ENCODE results near the gene ALG9. TPM values are rescaled to one million over a fixed set of nuclear protein-coding genes. Genes with fewer than 3 reads are reported as not detected.

ALG9 gene
- total RNA-seq, 4 donors from 2014 or later, result 29.3 to 75.5 (median 49.0) TPM

DNA sequence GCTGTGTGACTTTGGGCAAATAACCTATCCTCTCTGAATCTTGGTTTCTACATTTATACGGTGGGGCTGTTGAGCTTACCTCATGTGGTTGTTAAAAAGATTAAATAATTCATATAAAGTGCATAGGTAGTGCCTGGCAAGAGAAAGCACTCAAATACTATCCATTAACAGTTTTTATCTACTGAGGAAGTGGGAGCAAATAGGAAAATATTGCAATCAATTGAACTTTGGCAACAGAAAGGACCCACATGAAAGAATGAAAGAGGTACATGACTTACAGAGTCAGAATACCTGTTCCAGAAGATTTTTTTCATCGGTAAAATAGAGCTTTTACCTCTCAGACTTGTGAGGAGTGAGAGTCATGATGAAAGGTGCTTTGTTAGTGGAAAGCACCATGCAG is 98.8 kb downstream of the ALG9 start:
- TF ChIP-seq, protein P1, sequence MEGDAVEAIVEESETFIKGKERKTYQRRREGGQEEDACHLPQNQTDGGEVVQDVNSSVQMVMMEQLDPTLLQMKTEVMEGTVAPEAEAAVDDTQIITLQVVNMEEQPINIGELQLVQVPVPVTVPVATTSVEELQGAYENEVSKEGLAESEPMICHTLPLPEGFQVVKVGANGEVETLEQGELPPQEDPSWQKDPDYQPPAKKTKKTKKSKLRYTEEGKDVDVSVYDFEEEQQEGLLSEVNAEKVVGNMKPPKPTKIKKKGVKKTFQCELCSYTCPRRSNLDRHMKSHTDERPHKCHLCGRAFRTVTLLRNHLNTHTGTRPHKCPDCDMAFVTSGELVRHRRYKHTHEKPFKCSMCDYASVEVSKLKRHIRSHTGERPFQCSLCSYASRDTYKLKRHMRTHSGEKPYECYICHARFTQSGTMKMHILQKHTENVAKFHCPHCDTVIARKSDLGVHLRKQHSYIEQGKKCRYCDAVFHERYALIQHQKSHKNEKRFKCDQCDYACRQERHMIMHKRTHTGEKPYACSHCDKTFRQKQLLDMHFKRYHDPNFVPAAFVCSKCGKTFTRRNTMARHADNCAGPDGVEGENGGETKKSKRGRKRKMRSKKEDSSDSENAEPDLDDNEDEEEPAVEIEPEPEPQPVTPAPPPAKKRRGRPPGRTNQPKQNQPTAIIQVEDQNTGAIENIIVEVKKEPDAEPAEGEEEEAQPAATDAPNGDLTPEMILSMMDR (IDR thresholded peaks at IDR 0.05; ENCODE audit: low read depth), result no peak

- TF ChIP-seq, protein P1 (IDR thresholded peaks at IDR 0.05; ENCODE audit: low read depth), result no peak
These were observed 100.7 kb downstream of the ALG9 start for GRCh38 chr11:111770581-111771134.

- TF ChIP-seq, protein P1 (IDR thresholded peaks at IDR 0.05; ENCODE audit: low read depth), result no peak
These were observed 104.6 kb downstream of the ALG9 start for GRCh38 chr11:111766834-111767142.

DNA sequence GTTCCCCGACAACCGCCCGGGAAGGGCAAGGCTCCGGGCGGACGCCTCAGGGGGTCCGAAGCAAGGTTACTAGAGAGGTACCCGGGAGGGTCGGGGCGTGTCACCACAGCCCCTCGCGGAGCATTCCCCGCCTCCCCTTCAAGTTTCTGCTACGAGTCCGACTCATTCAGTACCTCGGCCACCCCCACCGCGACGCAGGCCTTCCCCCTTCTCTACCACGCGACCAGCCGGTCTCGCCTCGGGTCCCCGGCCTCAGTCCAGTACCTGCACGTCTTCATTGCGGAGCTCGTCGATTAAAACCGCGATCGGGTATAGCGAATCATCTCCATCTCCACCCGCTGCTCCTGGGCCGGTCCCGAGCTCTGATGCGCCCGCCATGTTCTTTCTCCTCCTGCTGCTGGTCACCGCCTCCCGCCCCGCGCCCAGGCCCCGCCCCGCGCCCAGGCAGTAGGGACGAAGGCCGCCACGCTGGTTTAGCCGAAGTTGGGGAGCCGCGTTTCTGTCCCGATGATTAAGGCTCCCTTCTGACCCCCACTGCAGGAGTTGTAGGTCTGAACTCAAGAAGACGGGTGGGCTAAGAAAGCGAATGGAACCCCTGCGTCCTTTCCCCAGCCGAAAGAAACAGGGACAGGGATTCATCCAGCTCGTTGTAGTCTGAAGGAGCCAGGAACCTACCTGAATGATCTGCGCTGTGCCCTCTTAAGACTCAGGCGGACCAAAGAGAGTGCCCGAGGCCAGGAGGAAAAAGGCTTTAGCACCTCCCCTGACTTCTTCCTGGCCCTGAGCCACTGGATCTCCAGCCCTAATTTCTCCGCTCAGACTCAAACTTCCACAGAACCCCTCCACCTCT is 105.2 kb downstream of the ALG9 start, which contains the start of gene PPP2R1B:
Gene PPP2R1B (minus strand): TSS at position 406 of the 850 bp plus-strand sequence. CDS start 28 bp downstream, at position 378.
- TF ChIP-seq, protein P1 (IDR thresholded peaks at IDR 0.05; ENCODE audit: low read depth), result no peak

GRCh38 chr11:111765320-111765983 is 105.9 kb downstream of the ALG9 start:
- TF ChIP-seq, protein P1 (IDR thresholded peaks at IDR 0.05; ENCODE audit: low read depth), result no peak

DNA sequence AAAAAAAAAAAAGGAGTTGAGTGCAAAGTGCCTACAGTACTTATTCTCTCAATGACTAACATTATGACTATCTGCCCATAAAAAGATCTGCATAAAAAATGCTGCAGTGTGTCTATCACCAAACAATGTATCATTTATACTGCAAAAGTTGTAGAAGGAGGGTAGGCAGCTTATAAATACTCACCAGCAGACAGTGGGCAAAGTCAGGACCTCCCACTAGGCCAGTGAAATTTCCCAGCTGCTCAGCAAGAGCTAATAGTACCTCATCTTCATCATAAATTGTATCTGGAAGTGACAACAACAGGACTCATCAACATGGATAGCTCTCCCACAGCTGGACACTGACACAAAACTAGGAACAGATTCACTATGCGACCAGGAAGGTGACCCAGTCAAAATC is 106.8 kb downstream of the ALG9 start:
- TF ChIP-seq, protein P1 (IDR thresholded peaks at IDR 0.05; ENCODE audit: low read depth), result no peak

Measured in subcutaneous adipose tissue (tissue), 4 donors.